IMR-90 (cell line): ENCODE results near the gene AMIGO3. TPM values are rescaled to one million over a fixed set of nuclear protein-coding genes. Genes with fewer than 3 reads are reported as not detected.

Experiments
- ATAC-seq: fragments of 200-7000 bp; cut with Tn5 transposase; 2 replicates; pipeline ENCODE4 v1.9.1; 2020; ENCODE audit warnings: low read depth, mild to moderate bottlenecking, moderate library complexity
- BruUV-seq: library from RNA; stranded (reverse); fragments of 400-500 nt; replicated peaks from 2 replicates; lab custom pipeline; 2021; lab: Mats Ljungman, UMichigan
- CTCF ChIA-PET: fragments of 300-600 bp; formaldehyde crosslinking; extraction: SDS; loops from one replicate; lab custom pipeline; 2021; ENCODE audit warnings: antibody characterized with exemption; lab: Yijun Ruan, JAX
- POLR2A ChIA-PET: fragments of 300-600 bp; sonication (Branson Sonifier 250); formaldehyde crosslinking; loops from one replicate; lab custom pipeline; 2022; ENCODE audit warnings: antibody characterized with exemption; ENCODE audit not compliant: unreplicated experiment; lab: Charles Lee
- DNase-seq: peaks from one replicate; pipeline ENCODE4 v3.0.0; 2013
- H2AFZ ChIP-seq: replicated peaks from 2 replicates; pipeline ENCODE3; 2013; ENCODE audit warnings: low read length, mild to moderate bottlenecking; ENCODE audit not compliant: poor library complexity
- H2AK5ac ChIP-seq: 2 replicates; pipeline ENCODE4 v1.6.1; 2013; ENCODE audit warnings: low read depth, low read length, inconsistent platforms
- H2AK9ac ChIP-seq: replicated peaks from 2 replicates; pipeline ENCODE3; 2013; ENCODE audit warnings: mild to moderate bottlenecking, low read depth, low read length, moderate library complexity; ENCODE audit not compliant: poor library complexity
- H2BK120ac ChIP-seq: 2 replicates; pipeline ENCODE4 v1.6.1; 2013; ENCODE audit warnings: low read depth, low read length, inconsistent platforms
- H2BK15ac ChIP-seq: 3 replicates; pipeline ENCODE4 v1.6.1; 2013; ENCODE audit warnings: low read depth, low read length, inconsistent platforms
- H2BK20ac ChIP-seq: 2 replicates; pipeline ENCODE4 v1.6.1; 2013; ENCODE audit warnings: low read depth, mild to moderate bottlenecking, inconsistent platforms, low read length, moderate library complexity
- H2BK5ac ChIP-seq: 2 replicates; pipeline ENCODE4 v1.6.1; 2013; ENCODE audit warnings: mild to moderate bottlenecking, low read depth, low read length, inconsistent platforms; ENCODE audit not compliant: poor library complexity, severe bottlenecking
- H3K14ac ChIP-seq: replicated peaks from 2 replicates; pipeline ENCODE4 v1.6.1; 2013; ENCODE audit warnings: low read depth, low read length, inconsistent platforms
- H3K18ac ChIP-seq: 2 replicates; pipeline ENCODE4 v1.6.1; 2013; ENCODE audit warnings: low read depth, low read length, control low read depth
- H3K23ac ChIP-seq: 2 replicates; pipeline ENCODE4 v1.6.1; 2013; ENCODE audit warnings: low read depth, low read length, inconsistent platforms
- H3K27ac ChIP-seq: 2 replicates; pipeline ENCODE4 v1.5.1; 2013; ENCODE audit warnings: mild to moderate bottlenecking, control low read depth, low read length; ENCODE audit not compliant: insufficient read depth
- H3K27me3 ChIP-seq: 2 replicates; pipeline ENCODE4 v1.6.1; 2013; ENCODE audit warnings: low read length; ENCODE audit not compliant: control insufficient read depth, insufficient read depth
- H3K36me3 ChIP-seq: 2 replicates; pipeline ENCODE4 v1.6.1; 2013; ENCODE audit warnings: low read length, mixed read lengths; ENCODE audit not compliant: control insufficient read depth, insufficient read depth
- H3K4ac ChIP-seq: 2 replicates; pipeline ENCODE4 v1.6.1; 2013; ENCODE audit warnings: low read depth, low read length, inconsistent platforms
- H3K4me1 ChIP-seq: 2 replicates; pipeline ENCODE4 v1.6.1; 2013; ENCODE audit warnings: low read length, mixed read lengths; ENCODE audit not compliant: control insufficient read depth, insufficient read depth
- H3K4me2 ChIP-seq: 2 replicates; pipeline ENCODE4 v1.6.1; 2013; ENCODE audit warnings: low read depth, mild to moderate bottlenecking, control low read depth, low read length, moderate library complexity
- H3K4me3 ChIP-seq: 2 replicates; pipeline ENCODE4 v1.5.1; 2013; ENCODE audit warnings: low read depth, mild to moderate bottlenecking, control low read depth, low read length, moderate library complexity; ENCODE audit not compliant: insufficient read depth
- H3K56ac ChIP-seq: 2 replicates; pipeline ENCODE4 v1.6.1; 2013; ENCODE audit warnings: low read length, inconsistent platforms; ENCODE audit not compliant: insufficient read depth; ENCODE audit errors: extremely low read depth
- H3K79me1 ChIP-seq, 2 experiments: 2 replicates each; pipeline ENCODE4 v1.6.1; 2013; ENCODE audit warnings: low read length in 2 of 2, inconsistent platforms in 1 of 2, low read depth in 1 of 2
- H3K9ac ChIP-seq: 2 replicates; pipeline ENCODE4 v1.6.1; 2013; ENCODE audit warnings: low read depth, low read length, control low read depth
- H3K9me1 ChIP-seq: 2 replicates; pipeline ENCODE4 v1.6.1; 2013; ENCODE audit warnings: low read length, inconsistent platforms; ENCODE audit not compliant: insufficient read depth
- H3K9me3 ChIP-seq: 2 replicates; pipeline ENCODE4 v1.6.1; 2013; ENCODE audit warnings: low read length; ENCODE audit not compliant: control insufficient read depth, insufficient read depth
- H4K20me1 ChIP-seq: 2 replicates; pipeline ENCODE4 v1.6.1; 2013; ENCODE audit warnings: low read length, inconsistent platforms; ENCODE audit not compliant: insufficient read depth
- H4K5ac ChIP-seq: 2 replicates; pipeline ENCODE4 v1.6.1; 2013; ENCODE audit warnings: mild to moderate bottlenecking, low read depth, low read length, control low read depth
- H4K8ac ChIP-seq, 2 experiments: 2 replicates each; pipeline ENCODE4 v1.6.1; 2013; ENCODE audit warnings: low read depth in 2 of 2, low read length in 2 of 2, control low read depth in 1 of 2, inconsistent platforms in 1 of 2
- H4K91ac ChIP-seq: 2 replicates; pipeline ENCODE4 v1.6.1; 2013; ENCODE audit warnings: low read depth, low read length, inconsistent platforms; ENCODE audit not compliant: insufficient read depth
- BHLHE40 ChIP-seq: fragments of 150-350 bp; IDR thresholded peaks from 2 replicates; pipeline ENCODE4 v1.6.1; 2016; ENCODE audit warnings: mild to moderate bottlenecking, low read depth, low read length
- CEBPB ChIP-seq: IDR thresholded peaks from 2 replicates; pipeline ENCODE4 v1.6.1; 2012; ENCODE audit warnings: low read depth, low read length, improper control_type of control experiment
- CHD1 ChIP-seq: IDR thresholded peaks from 2 replicates; pipeline ENCODE4 v1.6.1; 2012; ENCODE audit warnings: low read depth, low read length, improper control_type of control experiment
- ELK1 ChIP-seq: fragments of 150-350 bp; IDR thresholded peaks from 2 replicates; pipeline ENCODE4 v1.6.1; 2016; ENCODE audit warnings: low read depth, mild to moderate bottlenecking, low read length, moderate library complexity, borderline replicate concordance
- FOS ChIP-seq: fragments of 150-350 bp; IDR thresholded peaks from 2 replicates; pipeline ENCODE4 v1.6.1; 2016; ENCODE audit warnings: low read depth, low read length
- MAFK ChIP-seq: IDR thresholded peaks from 2 replicates; pipeline ENCODE4 v1.6.1; 2012; ENCODE audit warnings: low read depth, low read length, improper control_type of control experiment
- MAZ ChIP-seq: IDR thresholded peaks from 2 replicates; pipeline ENCODE4 v1.6.1; 2012; ENCODE audit warnings: low read depth, mild to moderate bottlenecking, low read length, improper control_type of control experiment, moderate library complexity, borderline replicate concordance
- NFE2L2 ChIP-seq: fragments of 150-350 bp; IDR thresholded peaks from 2 replicates; pipeline ENCODE4 v1.6.1; 2016; ENCODE audit warnings: low read depth, mild to moderate bottlenecking, low read length
- POLR2A ChIP-seq: IDR thresholded peaks from 2 replicates; pipeline ENCODE4 v1.6.1; 2012; ENCODE audit warnings: mild to moderate bottlenecking, low read depth, low read length
- RAD21 ChIP-seq: IDR thresholded peaks from 2 replicates; pipeline ENCODE4 v1.6.1; 2012; ENCODE audit warnings: low read length, improper control_type of control experiment
- RCOR1 ChIP-seq: IDR thresholded peaks from 2 replicates; pipeline ENCODE4 v1.6.1; 2012; ENCODE audit warnings: mild to moderate bottlenecking, low read length, improper control_type of control experiment; ENCODE audit not compliant: insufficient replicate concordance
- RFX5 ChIP-seq: IDR thresholded peaks from 2 replicates; pipeline ENCODE4 v1.8.0; 2012; ENCODE audit warnings: low read depth, mild to moderate bottlenecking, low read length, moderate library complexity
- SMC3 ChIP-seq: fragments of 150-350 bp; IDR thresholded peaks from 2 replicates; pipeline ENCODE4 v1.6.1; 2016; ENCODE audit warnings: low read depth, mild to moderate bottlenecking, antibody characterized with exemption, low read length, moderate library complexity
- USF2 ChIP-seq: fragments of 150-350 bp; IDR thresholded peaks from 2 replicates; pipeline ENCODE4 v1.6.1; 2017; ENCODE audit warnings: mild to moderate bottlenecking, antibody characterized with exemption, low read length, low read depth
- WGBS, 2 experiments: methylation state at CpG; one replicate each; pipeline versions ENCODE4 v1.1.5 to v1.1.7; 2013; ENCODE audit warnings: missing lambda C conversion rate in 2 of 2; ENCODE audit not compliant: insufficient read length in 1 of 2; ENCODE audit errors: extremely low coverage in 2 of 2; 5-methylcytosine and 5-hydroxymethylcytosine counted together
- dilution Hi-C: fragments of 300-500 bp; cut with HindIII; formaldehyde crosslinking; loops from one replicate; pipeline ENCODE4 v1.14.3; 2018; ENCODE audit warnings: low sequenced_read_pairs; ENCODE audit not compliant: unreplicated experiment
- in situ Hi-C: fragments of 300-500 bp; cut with MboI; formaldehyde crosslinking; loops from 3 replicates; pipeline ENCODE4 v1.14.3; 2019; ENCODE audit warnings: low sequenced_read_pairs, inconsistent platforms, mixed read lengths
- intact Hi-C: fragments of 100-400 bp; cut with micrococcal nuclease; formaldehyde crosslinking; loops from 2 replicates; pipeline ENCODE4 v1.10.0; 2022
- polyA plus RNA-seq, 3 experiments: library from polyadenylated mRNA; depleted of rRNA; stranded (reverse); fragments of >200 nt; gene quantifications; 2 replicates each; pipeline ENCODE4 v1.2.3, GENCODE V29; 2012; ENCODE audit warnings: low replicate concordance in 1 of 3
- total RNA-seq: library from RNA; depleted of rRNA; stranded (reverse); fragments of >200 nt; gene quantifications from 2 replicates; pipeline ENCODE4 v1.2.3, GENCODE V29; 2012

Gene AMIGO3
- total and polyA plus RNA-seq, 2 of the 4 experiments (the other 2 are of a cell fraction), result 1.5 TPM; not detected in 1

GRCh38 chr3:49751501-49751900, 32.0 kb upstream of the AMIGO3 start:
- no CpG with 5 or more reads among the region's 4 CpGs for WGBS, 2 experiments
- ATAC-seq (no peak), DNase-seq (no peak)
- Histone ChIP-seq H4K20me1 (peaks cover 44% of the 10 kb centered on the region), H3K56ac (no peak overlapping the region), H3K9me1 (peaks cover 14% of the 10 kb centered on the region), H3K4me3 (no peak overlapping the region), H3K18ac (no peak overlapping the region), H2AK5ac (no peak overlapping the region), H3K9me3 (no peaks in the 10 kb centered on the region), H3K27me3 (no peaks in the 10 kb centered on the region), H2BK5ac (no peak overlapping the region), H3K79me1 (peaks cover 34 to 71% of the 10 kb centered on the region in 2 experiments), H3K27ac (no peak overlapping the region), H3K14ac (no peak overlapping the region), H2AK9ac (no peak overlapping the region), H2BK120ac (no peak overlapping the region), H2BK20ac (no peak overlapping the region), H2BK15ac (no peak overlapping the region), H3K36me3 (peaks cover 8% of the 10 kb centered on the region; the same call in 1 of the 2 replicates), H3K4ac (no peak overlapping the region), H4K91ac (no peak overlapping the region), H3K23ac (no peak overlapping the region), H3K9ac (no peak overlapping the region), H2AFZ (no peak overlapping the region), H3K4me1 (peaks cover 7% of the 10 kb centered on the region; the same call in 1 of the 2 replicates), H3K4me2 (no peak overlapping the region), H4K8ac (no peak overlapping the region), H4K5ac (no peak overlapping the region)
- ChIA-PET CTCF (no interaction called here), POLR2A (no interaction called here)
- BruUV-seq, result no TSS peak
- in situ Hi-C loops (no loop called here), intact Hi-C loops (no loop called here), dilution Hi-C loops (no loop called here)
- no peak for TF ChIP-seq USF2
- TF ChIP-seq CEBPB, result no peak
- no peak for TF ChIP-seq MAZ
- TF ChIP-seq SMC3, result no peak
- TF ChIP-seq RCOR1, result no peak
- no peak for TF ChIP-seq BHLHE40
- TF ChIP-seq ELK1, result no peak
- TF ChIP-seq FOS, result no peak
- no peak for TF ChIP-seq RAD21
- no peak for TF ChIP-seq POLR2A
- TF ChIP-seq RFX5, result no peak
- TF ChIP-seq NFE2L2, result no peak
- no peak for TF ChIP-seq CHD1
- TF ChIP-seq MAFK, result no peak
